ENCODE results near the gene MTG1.
A peak's percentile ranks its signal among the peaks of the same experiment; 100 is the strongest.

Gene MTG1

GRCh38 chr10:133419211-133419950, 25.4 kb downstream of the MTG1 start:
- CTCF ChIA-PET, result no interaction called here
- Histone ChIP-seq H3K36me3 (ENCODE audit: control insufficient read depth in 4 of 4, insufficient read depth in 4 of 4, low read length in 3 of 4) (peaks cover 0 to 42% (median 24%) of the 10 kb centered on the region in 4 experiments), H3K9me3 (ENCODE audit: control extremely low read depth in 1 of 5, control insufficient read depth in 4 of 5, insufficient read depth in 2 of 5, low read depth in 1 of 5, low read length in 4 of 5) (peaks cover 0 to 8% (median 4%) of the 10 kb centered on the region in 5 experiments), H3K27me3 (replicated peaks in 2 of 5; ENCODE audit: control insufficient read depth in 4 of 5, insufficient read depth in 5 of 5, low read length in 4 of 5) (peaks cover 0 to 24% (median 9%) of the 10 kb centered on the region in 5 experiments), H3K4me3 (ENCODE audit: control insufficient read depth in 1 of 7, extremely low read depth in 1 of 7, insufficient read depth in 4 of 7, low read depth in 2 of 7, low read length in 6 of 7) (no peak overlapping the region), H3K4me1 (ENCODE audit: control extremely low read depth in 1 of 4, control insufficient read depth in 4 of 4, insufficient read depth in 4 of 4, low read length in 3 of 4) (peaks cover 0 to 8% (median 3%) of the 10 kb centered on the region in 4 experiments), H3K27ac (ENCODE audit: insufficient read depth in 1 of 2, low read depth in 1 of 2, low read length in 2 of 2, poor library complexity in 1 of 2, severe bottlenecking in 2 of 2) (no peak overlapping the region)
- no peak for DNase-seq
- POLR2A ChIA-PET, result interaction anchor here (0.6 kb wide), 1 partner anchor 1427 kb away, joined by 4 read pairs; no protein-coding TSS in a partner anchor
- WGBS (ENCODE audit: insufficient coverage), result 94% methylated on average over 29 of the region's 34 CpGs

GRCh38 chr10:133420028-133420427, 26.1 kb downstream of the MTG1 start:
- no peak overlapping the region for H3K27ac ChIP-seq (ENCODE audit: insufficient read depth in 1 of 2, low read depth in 1 of 2, low read length in 2 of 2, poor library complexity in 1 of 2, severe bottlenecking in 2 of 2)
- CTCF ChIA-PET, result no interaction called here
- 97% methylated on average over 17 of the region's 17 CpGs for WGBS (ENCODE audit: insufficient coverage)

GRCh38 chr10:133420579-133420978, 26.6 kb downstream of the MTG1 start:
- peaks cover 0 to 36% (median 18%) of the 10 kb centered on the region in 4 experiments for H3K36me3 ChIP-seq (ENCODE audit: control insufficient read depth in 4 of 4, insufficient read depth in 4 of 4, low read length in 3 of 4)
- H3K27me3 ChIP-seq (replicated peaks in 2 of 5; ENCODE audit: control insufficient read depth in 4 of 5, insufficient read depth in 5 of 5, low read length in 4 of 5), result peaks cover 0 to 24% (median 9%) of the 10 kb centered on the region in 5 experiments
- peaks cover 0 to 8% (median 3%) of the 10 kb centered on the region in 4 experiments for H3K4me1 ChIP-seq (ENCODE audit: control extremely low read depth in 1 of 4, control insufficient read depth in 4 of 4, insufficient read depth in 4 of 4, low read length in 3 of 4)
- no peak overlapping the region for H3K4me3 ChIP-seq (ENCODE audit: control insufficient read depth in 1 of 7, extremely low read depth in 1 of 7, insufficient read depth in 4 of 7, low read depth in 2 of 7, low read length in 6 of 7)
- DNase-seq, result no peak
- POLR2A ChIA-PET, result no interaction called here
- 67% methylated on average over 3 of the region's 6 CpGs for WGBS (ENCODE audit: insufficient coverage)
- H3K27ac ChIP-seq (ENCODE audit: insufficient read depth in 1 of 2, low read depth in 1 of 2, low read length in 2 of 2, poor library complexity in 1 of 2, severe bottlenecking in 2 of 2), result no peak overlapping the region
- peaks cover 0 to 4% (median 2%) of the 10 kb centered on the region in 5 experiments for H3K9me3 ChIP-seq (ENCODE audit: control extremely low read depth in 1 of 5, control insufficient read depth in 4 of 5, insufficient read depth in 2 of 5, low read depth in 1 of 5, low read length in 4 of 5)
- CTCF ChIA-PET, result no interaction called here

More at GRCh38 chr10:133420028-133420427, 26.1 kb downstream of the MTG1 start:
- Histone ChIP-seq H3K4me1 (ENCODE audit: control extremely low read depth in 1 of 4, control insufficient read depth in 4 of 4, insufficient read depth in 4 of 4, low read length in 3 of 4) (peaks cover 0 to 8% (median 3%) of the 10 kb centered on the region in 4 experiments), H3K9me3 (ENCODE audit: control extremely low read depth in 1 of 5, control insufficient read depth in 4 of 5, insufficient read depth in 2 of 5, low read depth in 1 of 5, low read length in 4 of 5) (peaks cover 0 to 8% (median 4%) of the 10 kb centered on the region in 5 experiments), H3K4me3 (ENCODE audit: control insufficient read depth in 1 of 7, extremely low read depth in 1 of 7, insufficient read depth in 4 of 7, low read depth in 2 of 7, low read length in 6 of 7) (no peak overlapping the region), H3K36me3 (ENCODE audit: control insufficient read depth in 4 of 4, insufficient read depth in 4 of 4, low read length in 3 of 4) (peaks cover 0 to 42% (median 23%) of the 10 kb centered on the region in 4 experiments), H3K27me3 (replicated peaks in 2 of 5; ENCODE audit: control insufficient read depth in 4 of 5, insufficient read depth in 5 of 5, low read length in 4 of 5) (peaks cover 0 to 24% (median 9%) of the 10 kb centered on the region in 5 experiments)
- no peak for DNase-seq
- POLR2A ChIA-PET, result interaction anchor here (0.6 kb wide), 1 partner anchor 1427 kb away, joined by 4 read pairs; no protein-coding TSS in a partner anchor

DNA sequence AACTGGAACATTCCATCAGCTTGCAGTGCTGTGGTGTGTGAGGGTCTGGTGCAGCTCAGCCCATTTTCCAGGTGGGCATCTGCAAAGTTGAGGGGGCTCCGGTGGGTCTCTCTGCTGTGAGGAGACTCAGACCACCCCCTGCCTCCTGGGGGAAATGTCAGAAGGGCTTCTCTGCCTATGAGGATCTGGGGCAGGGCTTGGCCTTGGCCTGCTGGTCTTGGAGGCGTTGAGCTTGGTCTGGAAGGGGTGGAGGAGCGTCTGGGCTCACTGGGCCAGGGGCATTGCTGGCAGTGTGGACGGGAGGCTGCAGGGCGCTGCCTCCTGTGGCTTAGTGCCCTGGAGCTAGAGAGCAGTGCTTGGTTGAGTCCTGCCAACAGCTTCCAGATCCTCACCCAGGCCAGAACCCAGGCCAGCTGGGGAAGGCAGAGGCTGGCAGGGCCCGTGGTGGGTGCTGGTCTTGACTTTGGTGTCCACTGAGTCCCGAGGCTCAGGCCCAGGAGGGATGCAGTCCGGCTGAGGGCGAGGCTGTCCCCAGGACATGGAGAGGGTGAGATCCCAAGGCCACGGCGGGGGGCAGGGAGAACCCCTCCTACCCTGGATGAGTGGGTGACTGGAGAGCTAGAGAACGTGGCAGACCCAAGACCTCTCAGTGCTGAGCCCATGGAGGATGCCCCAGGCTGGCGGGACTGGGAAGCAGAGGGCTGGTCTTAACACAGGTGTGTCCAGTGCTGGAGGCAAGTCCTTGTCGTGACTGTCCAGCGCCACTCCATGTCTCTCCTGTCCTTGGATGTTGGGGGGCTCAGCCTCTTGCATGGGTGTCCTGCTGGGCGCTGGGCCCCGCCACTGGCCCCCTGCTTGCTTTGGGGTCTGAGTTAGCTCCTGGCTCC, 27.6 kb downstream of the MTG1 start:
- H3K4me1 ChIP-seq (ENCODE audit: control extremely low read depth in 1 of 4, control insufficient read depth in 4 of 4, insufficient read depth in 4 of 4, low read length in 3 of 4), result peaks cover 0 to 8% (median 3%) of the 10 kb centered on the region in 4 experiments
- no peak for DNase-seq
- H3K27me3 ChIP-seq (replicated peaks in 2 of 5; ENCODE audit: control insufficient read depth in 4 of 5, insufficient read depth in 5 of 5, low read length in 4 of 5), result peaks cover 0 to 24% (median 9%) of the 10 kb centered on the region in 5 experiments
- ChIA-PET CTCF (interaction anchor here (0.8 kb wide), 1 partner anchor 9 kb away, joined by 3 read pairs; no protein-coding TSS in a partner anchor), POLR2A (interaction anchor here (0.6 kb wide), 1 partner anchor 30 kb away, joined by 6 read pairs; no protein-coding TSS in a partner anchor)
- WGBS (ENCODE audit: insufficient coverage), result 92% methylated on average over 15 of the region's 17 CpGs
- no peak overlapping the region for H3K4me3 ChIP-seq (ENCODE audit: control insufficient read depth in 1 of 7, extremely low read depth in 1 of 7, insufficient read depth in 4 of 7, low read depth in 2 of 7, low read length in 6 of 7)
- H3K9me3 ChIP-seq (ENCODE audit: control extremely low read depth in 1 of 5, control insufficient read depth in 4 of 5, insufficient read depth in 2 of 5, low read depth in 1 of 5, low read length in 4 of 5), result no peaks in the 10 kb centered on the region
- H3K36me3 ChIP-seq (ENCODE audit: control insufficient read depth in 4 of 4, insufficient read depth in 4 of 4, low read length in 3 of 4), result peaks cover 0 to 34% (median 15%) of the 10 kb centered on the region in 4 experiments
- no peak overlapping the region for H3K27ac ChIP-seq (ENCODE audit: insufficient read depth in 1 of 2, low read depth in 1 of 2, low read length in 2 of 2, poor library complexity in 1 of 2, severe bottlenecking in 2 of 2)

GRCh38 chr10:133422223-133422806, 28.4 kb downstream of the MTG1 start:
- Histone ChIP-seq H3K36me3 (ENCODE audit: control insufficient read depth in 4 of 4, insufficient read depth in 4 of 4, low read length in 3 of 4) (peaks cover 0 to 34% (median 15%) of the 10 kb centered on the region in 4 experiments), H3K4me3 (ENCODE audit: control insufficient read depth in 1 of 7, extremely low read depth in 1 of 7, insufficient read depth in 4 of 7, low read depth in 2 of 7, low read length in 6 of 7) (no peak overlapping the region), H3K9me3 (ENCODE audit: control extremely low read depth in 1 of 5, control insufficient read depth in 4 of 5, insufficient read depth in 2 of 5, low read depth in 1 of 5, low read length in 4 of 5) (no peaks in the 10 kb centered on the region), H3K4me1 (ENCODE audit: control extremely low read depth in 1 of 4, control insufficient read depth in 4 of 4, insufficient read depth in 4 of 4, low read length in 3 of 4) (peaks cover 0 to 8% (median 3%) of the 10 kb centered on the region in 4 experiments), H3K27me3 (replicated peaks in 2 of 5; ENCODE audit: control insufficient read depth in 4 of 5, insufficient read depth in 5 of 5, low read length in 4 of 5) (peaks cover 0 to 24% (median 9%) of the 10 kb centered on the region in 5 experiments), H3K27ac (ENCODE audit: insufficient read depth in 1 of 2, low read depth in 1 of 2, low read length in 2 of 2, poor library complexity in 1 of 2, severe bottlenecking in 2 of 2) (no peak overlapping the region)
- CTCF ChIA-PET, result no interaction called here
- POLR2A ChIA-PET, result no interaction called here
- DNase-seq, result no peak
- WGBS (ENCODE audit: insufficient coverage), result 97% methylated on average over 15 of the region's 16 CpGs

- 24% methylated on average over 65 of the region's 88 CpGs for WGBS (ENCODE audit: insufficient coverage)
- Histone ChIP-seq H3K36me3 (ENCODE audit: control insufficient read depth in 4 of 4, insufficient read depth in 4 of 4, low read length in 3 of 4) (peaks cover 0 to 34% (median 15%) of the 10 kb centered on the region in 4 experiments), H3K27me3 (replicated peaks in 2 of 5; ENCODE audit: control insufficient read depth in 4 of 5, insufficient read depth in 5 of 5, low read length in 4 of 5) (peaks cover 0 to 24% (median 9%) of the 10 kb centered on the region in 5 experiments), H3K4me1 (ENCODE audit: control extremely low read depth in 1 of 4, control insufficient read depth in 4 of 4, insufficient read depth in 4 of 4, low read length in 3 of 4) (peaks cover 0 to 8% (median 3%) of the 10 kb centered on the region in 4 experiments), H3K9me3 (ENCODE audit: control extremely low read depth in 1 of 5, control insufficient read depth in 4 of 5, insufficient read depth in 2 of 5, low read depth in 1 of 5, low read length in 4 of 5) (no peaks in the 10 kb centered on the region), H3K27ac (ENCODE audit: insufficient read depth in 1 of 2, low read depth in 1 of 2, low read length in 2 of 2, poor library complexity in 1 of 2, severe bottlenecking in 2 of 2) (no peak overlapping the region), H3K4me3 (ENCODE audit: control insufficient read depth in 1 of 7, extremely low read depth in 1 of 7, insufficient read depth in 4 of 7, low read depth in 2 of 7, low read length in 6 of 7) (no peak overlapping the region)
- ChIA-PET POLR2A (no interaction called here), CTCF (no interaction called here)
- peak in 2 of 3 donors; percentile 26 to 35 for DNase-seq
Observed at GRCh38 chr10:133422807-133423771, 29.1 kb downstream of the MTG1 start.

All from common myeloid progenitor, CD34-positive (primary cell).